Heart right ventricle (tissue), 16 donors: ENCODE results near the gene FYN. TPM values are rescaled to one million over a fixed set of nuclear protein-coding genes. Genes with fewer than 3 reads are reported as not detected.

Experiments
- ATAC-seq, 8 donors: fragments of 200-7000 bp; cut with Tn5 transposase; one replicate each; pipeline ENCODE4 v1.9.1; 2020; ENCODE audit warnings: mild to moderate bottlenecking in 8 of 8, moderate library complexity in 8 of 8, moderate number of reproducible peaks in 1 of 8
- DNase-seq, 2 donors: peaks; one replicate each; pipeline ENCODE4 v3.0.0-alpha.2; 2020
- H3K27ac ChIP-seq, 10 donors: fragments of 200-600 bp; sonication (generic) in 2 of 10; one replicate each; pipeline versions ENCODE4 v1.5.0 to v1.8.0; 2020 to 2022; ENCODE audit warnings: mild to moderate bottlenecking in 3 of 10
- H3K27me3 ChIP-seq, 7 donors: fragments of 200-600 bp; one replicate each; pipeline ENCODE4 v1.8.0; 2021 to 2022; ENCODE audit warnings: mild to moderate bottlenecking in 2 of 7
- H3K36me3 ChIP-seq, 9 donors: fragments of 200-600 bp; sonication (generic) in 1 of 9; one replicate each; pipeline versions ENCODE4 v1.5.0 to v1.8.0; 2020 to 2022; ENCODE audit warnings: mild to moderate bottlenecking in 2 of 9
- H3K4me1 ChIP-seq, 9 donors: fragments of 200-600 bp; sonication (generic) in 1 of 9; one replicate each; pipeline versions ENCODE4 v1.5.0 to v1.8.0; 2020 to 2022; ENCODE audit warnings: mild to moderate bottlenecking in 4 of 9
- H3K4me3 ChIP-seq, 10 donors: fragments of 200-600 bp; sonication (generic) in 2 of 10; one replicate each; pipeline versions ENCODE4 v1.5.0 to v1.8.0; 2020 to 2022; ENCODE audit warnings: mild to moderate bottlenecking in 7 of 10, moderate library complexity in 2 of 10
- H3K9me3 ChIP-seq, 11 donors: fragments of 200-600 bp in 10 of 11; sonication (generic) in 2 of 11; one replicate each; pipeline versions ENCODE4 v1.5.0 to v1.8.0; 2013 to 2022; ENCODE audit warnings: mild to moderate bottlenecking in 2 of 11, control low read depth in 1 of 11, moderate library complexity in 1 of 11
- CTCF ChIP-seq, 9 donors: fragments of 200-600 bp; sonication (generic) in 2 of 9; IDR thresholded peaks; one replicate each; pipeline versions ENCODE4 v1.5.0 to v1.8.0; 2021 to 2022; ENCODE audit warnings: antibody characterized with exemption in 9 of 9, mild to moderate bottlenecking in 5 of 9, moderate library complexity in 1 of 9
- WGBS, 2 donors: extraction: QIAGEN DNeasy Blood & Tissue Kit; methylation state at CpG; one replicate each; pipeline ENCODE4 v1.1.7; 2013; ENCODE audit warnings: inconsistent platforms in 1 of 2; 5-methylcytosine and 5-hydroxymethylcytosine counted together
- intact Hi-C, 10 donors: fragments of 100-400 bp; cut with DNase I; formaldehyde crosslinking; loops; one replicate each; pipeline versions ENCODE4 v1.11.1 to v1.14.2; 2022
- polyA plus RNA-seq, 2 donors: library from polyadenylated mRNA; stranded (reverse); fragments of 200-250 nt; gene quantifications; one replicate each; pipeline ENCODE4 v1.2.3, GENCODE V29; 2013
- total RNA-seq, 10 donors: library from RNA; stranded (reverse); fragmentation: NEBNext Ultra II Directional in 3 of 10; extraction: Animal tissue kit (Norgen Biotek cat#: 25700) in 3 of 10; gene quantifications; one replicate each; pipeline versions ENCODE4 v1.2.1 to v1.2.4, GENCODE V29; 2021 to 2023
- donor health status: Arrhythmogenic right ventricular cardiomyopathy.
- donor health status: ischemic (EF 13 %, LVEDD 7.1; RV severe dilation, severe dysfunction).
- donor health status: healthy with polysubstance abuse.
- donor health status: DM: no; HTN: yes; CAD: no.
- donor health status: DM: no; HTN: no; CAD: no.
- donor health status: ischemic (EF 25% LVEDD 6.9; RV normal size, moderate dysfunction).
- donor health status: ischemic (EF 25% LVEDD 5.7; RV mildly dilated, moderate dysfunction).
- donor health status: healthy.
- donor health status: DM: yes; HTN: yes; CAD: no.
- donor health status: Ischemic cardiomyopathy.
- donor health status: ischemic (EF 35%, LVEDD 5.7; RV mildly dilated, moderate dysfunction).
- donor health status: nonischemic (EF 11% LVEDD 7.7; RV severe dilation, severe dysfunction).
- donor health status: DM: yes; HTN: yes; CAD: no.
- donor health status: PGD.
- donor health status: ischemic (EF 29% LVEDD 5.4; RV normal size, mild dysfunction).
- donor health status: nonischemic (EF 23%, LVEDD 6.1; RV moderate dilation, normal function).

The FYN gene
- total and polyA plus RNA-seq, 12 donors: 19.1 to 58.1 (median 42.2) TPM

GRCh38 chr6:111804627-111805235 is 68.5 kb downstream of the FYN start:
- Histone ChIP-seq H3K9me3 (no peaks in the 10 kb centered on the region), H3K4me3 (no peak overlapping the region), H3K4me1 (peaks cover 6 to 72% (median 48%) of the 10 kb centered on the region in 9 donors), H3K27me3 (no peaks in the 10 kb centered on the region), H3K36me3 (peaks cover 0 to 8% (median 0%) of the 10 kb centered on the region in 9 donors), H3K27ac (peak overlapping the region in 8 of 10 donors; percentile 20 to 80 (median 57))
- TF ChIP-seq CTCF (IDR thresholded peaks at IDR 0.05): peak in 3 of 9 donors; percentile 15 to 36 (median 33)
- DNase-seq: no peak
- peak; percentile 36 to 74 (median 62) for ATAC-seq
- 37 to 52% methylated on average over 8 of the region's 8 CpGs for WGBS, 2 donors
- intact Hi-C loops: loop anchor here in 4 of 10 donors (5.0 to 10.0 kb wide), 4 partner anchors 48 to 190 kb away; partner anchors contain the start of gene FYN (in 1 of the 4)

GRCh38 chr6:111803804-111804203 is 69.4 kb downstream of the FYN start:
- Histone ChIP-seq H3K4me3 (no peak overlapping the region), H3K27me3 (no peaks in the 10 kb centered on the region), H3K9me3 (no peaks in the 10 kb centered on the region), H3K36me3 (peaks cover 0 to 6% (median 0%) of the 10 kb centered on the region in 9 donors), H3K27ac (peak overlapping the region in 9 of 10 donors; percentile 20 to 80 (median 52)), H3K4me1 (peaks cover 6 to 81% (median 53%) of the 10 kb centered on the region in 9 donors)
- ATAC-seq (peak in 4 of 8 donors; percentile 28 to 43 (median 38)), DNase-seq (no peak)
- intact Hi-C loops: loop anchor here in 4 of 10 donors (5.0 to 10.0 kb wide), 4 partner anchors 48 to 191 kb away; partner anchors contain the start of gene FYN (in 1 of the 4)
- 48 to 54% methylated on average over 5 of the region's 5 CpGs for WGBS, 2 donors
- TF ChIP-seq CTCF (IDR thresholded peaks at IDR 0.05): no peak

- no peak overlapping the region for H3K4me3 ChIP-seq
- H3K4me1 ChIP-seq: peaks cover 6 to 85% (median 57%) of the 10 kb centered on the region in 9 donors
- no peak for TF ChIP-seq CTCF (IDR thresholded peaks at IDR 0.05)
- 62 to 76% methylated on average over 1 of the region's 1 CpG for WGBS, 2 donors
- H3K27me3 ChIP-seq: no peaks in the 10 kb centered on the region
- intact Hi-C loops: loop anchor here in 4 of 10 donors (5.0 to 10.0 kb wide), 4 partner anchors 49 to 191 kb away; partner anchors contain the start of gene FYN (in 1 of the 4)
- peaks cover 0 to 2% (median 0%) of the 10 kb centered on the region in 9 donors for H3K36me3 ChIP-seq
- no peak for DNase-seq
- no peaks in the 10 kb centered on the region for H3K9me3 ChIP-seq
- ATAC-seq: peak in 4 of 8 donors; percentile 17 to 23 (median 20)
- H3K27ac ChIP-seq: peak overlapping the region in 9 of 10 donors; percentile 20 to 80 (median 52)
These were observed 69.9 kb downstream of the FYN start for GRCh38 chr6:111803371-111803770.

GRCh38 chr6:111802720-111803330 is 70.4 kb downstream of the FYN start:
- DNase-seq: no peak
- no peaks in the 10 kb centered on the region for H3K36me3 ChIP-seq
- TF ChIP-seq CTCF (IDR thresholded peaks at IDR 0.05): no peak
- no peaks in the 10 kb centered on the region for H3K27me3 ChIP-seq
- peaks cover 6 to 87% (median 59%) of the 10 kb centered on the region in 9 donors for H3K4me1 ChIP-seq
- ATAC-seq: no peak
- intact Hi-C loops: loop anchor here in 4 of 10 donors (5.0 to 10.0 kb wide), 4 partner anchors 49 to 192 kb away; partner anchors contain the start of gene FYN (in 1 of the 4)
- no peaks in the 10 kb centered on the region for H3K9me3 ChIP-seq
- H3K27ac ChIP-seq: peak overlapping the region in 7 of 10 donors; percentile 43 to 80 (median 62)
- 78 to 84% methylated on average over 2 of the region's 2 CpGs for WGBS, 2 donors
- H3K4me3 ChIP-seq: no peak overlapping the region
